Measurements from ENCODE around the gene MMP2.

The MMP2 gene

GRCh38 chr16:55476625-55477533 lies 2.1 kb upstream of the MMP2 start:
- Histone ChIP-seq H3K4me1 (ENCODE audit: insufficient read depth, low read length) (peaks cover 34% of the 10 kb centered on the region), H3K9ac (ENCODE audit: low read depth, low read length) (no peak overlapping the region), H3K36me3 (ENCODE audit: insufficient read depth, low read length) (no peaks in the 10 kb centered on the region), H3K9me3 (ENCODE audit: control insufficient read depth, insufficient read depth, low read length) (no peaks in the 10 kb centered on the region)

GRCh38 chr16:55477736-55478135 lies 1.3 kb upstream of the MMP2 start:
- H3K36me3 ChIP-seq (ENCODE audit: insufficient read depth, low read length), result no peaks in the 10 kb centered on the region
- H3K9me3 ChIP-seq (ENCODE audit: control insufficient read depth, insufficient read depth, low read length), result no peaks in the 10 kb centered on the region
- H3K9ac ChIP-seq (ENCODE audit: low read depth, low read length), result no peak overlapping the region
- peaks cover 36% of the 10 kb centered on the region for H3K4me1 ChIP-seq (ENCODE audit: insufficient read depth, low read length)

GRCh38 chr16:55479430-55480140 lies 587 bp downstream of the MMP2 start:
- Histone ChIP-seq H3K36me3 (ENCODE audit: insufficient read depth, low read length) (no peaks in the 10 kb centered on the region), H3K9ac (ENCODE audit: low read depth, low read length) (peak overlapping the region; percentile 51; the same call in 1 of the 2 replicates), H3K9me3 (ENCODE audit: control insufficient read depth, insufficient read depth, low read length) (no peaks in the 10 kb centered on the region), H3K4me1 (ENCODE audit: insufficient read depth, low read length) (peaks cover 34% of the 10 kb centered on the region)

GRCh38 chr16:55480228-55480655 lies 1.2 kb downstream of the MMP2 start:
- H3K4me1 ChIP-seq (ENCODE audit: insufficient read depth, low read length), result peaks cover 28% of the 10 kb centered on the region
- H3K9ac ChIP-seq (ENCODE audit: low read depth, low read length), result peak overlapping the region; percentile 51; the same call in 1 of the 2 replicates
- no peaks in the 10 kb centered on the region for H3K36me3 ChIP-seq (ENCODE audit: insufficient read depth, low read length)
- H3K9me3 ChIP-seq (ENCODE audit: control insufficient read depth, insufficient read depth, low read length), result no peaks in the 10 kb centered on the region

- no peak overlapping the region for H3K9ac ChIP-seq (ENCODE audit: low read depth, low read length)
- peaks cover 27% of the 10 kb centered on the region for H3K4me1 ChIP-seq (ENCODE audit: insufficient read depth, low read length)
- H3K36me3 ChIP-seq (ENCODE audit: insufficient read depth, low read length), result no peaks in the 10 kb centered on the region
- H3K9me3 ChIP-seq (ENCODE audit: control insufficient read depth, insufficient read depth, low read length), result no peaks in the 10 kb centered on the region
Observed at GRCh38 chr16:55481023-55481422, 2.0 kb downstream of the MMP2 start.

GRCh38 chr16:55482056-55482455 lies 3.1 kb downstream of the MMP2 start:
- H3K9ac ChIP-seq (ENCODE audit: low read depth, low read length), result no peak overlapping the region
- H3K9me3 ChIP-seq (ENCODE audit: control insufficient read depth, insufficient read depth, low read length), result no peaks in the 10 kb centered on the region
- H3K4me1 ChIP-seq (ENCODE audit: insufficient read depth, low read length), result peaks cover 26% of the 10 kb centered on the region
- no peaks in the 10 kb centered on the region for H3K36me3 ChIP-seq (ENCODE audit: insufficient read depth, low read length)

- Histone ChIP-seq H3K9ac (ENCODE audit: low read depth, low read length) (no peak overlapping the region), H3K36me3 (ENCODE audit: insufficient read depth, low read length) (no peaks in the 10 kb centered on the region; the same call in 1 of the 2 replicates), H3K9me3 (ENCODE audit: control insufficient read depth, insufficient read depth, low read length) (no peaks in the 10 kb centered on the region), H3K4me1 (ENCODE audit: insufficient read depth, low read length) (no peaks in the 10 kb centered on the region)
Observed at GRCh38 chr16:55487048-55487803, 8.2 kb downstream of the MMP2 start.

- no peaks in the 10 kb centered on the region for H3K4me1 ChIP-seq (ENCODE audit: insufficient read depth, low read length)
- H3K9ac ChIP-seq (ENCODE audit: low read depth, low read length), result no peak overlapping the region
- H3K9me3 ChIP-seq (ENCODE audit: control insufficient read depth, insufficient read depth, low read length), result no peaks in the 10 kb centered on the region
- peaks cover 6% of the 10 kb centered on the region for H3K36me3 ChIP-seq (ENCODE audit: insufficient read depth, low read length)
Observed at GRCh38 chr16:55488306-55488705, 9.3 kb downstream of the MMP2 start.

- Histone ChIP-seq H3K9ac (ENCODE audit: low read depth, low read length) (no peak overlapping the region), H3K36me3 (ENCODE audit: insufficient read depth, low read length) (peaks cover 7% of the 10 kb centered on the region), H3K4me1 (ENCODE audit: insufficient read depth, low read length) (no peaks in the 10 kb centered on the region), H3K9me3 (ENCODE audit: control insufficient read depth, insufficient read depth, low read length) (no peaks in the 10 kb centered on the region)
Observed at GRCh38 chr16:55489119-55489955, 10.3 kb downstream of the MMP2 start.

GRCh38 chr16:55489956-55490265 lies 10.9 kb downstream of the MMP2 start:
- Histone ChIP-seq H3K4me1 (ENCODE audit: insufficient read depth, low read length) (peaks cover 2% of the 10 kb centered on the region; the same call in 1 of the 2 replicates), H3K36me3 (ENCODE audit: insufficient read depth, low read length) (peaks cover 7% of the 10 kb centered on the region), H3K9me3 (ENCODE audit: control insufficient read depth, insufficient read depth, low read length) (no peaks in the 10 kb centered on the region), H3K9ac (ENCODE audit: low read depth, low read length) (no peak overlapping the region)

GRCh38 chr16:55490301-55490700 lies 11.3 kb downstream of the MMP2 start:
- Histone ChIP-seq H3K9me3 (ENCODE audit: control insufficient read depth, insufficient read depth, low read length) (no peaks in the 10 kb centered on the region), H3K4me1 (ENCODE audit: insufficient read depth, low read length) (peaks cover 2% of the 10 kb centered on the region; the same call in 1 of the 2 replicates), H3K9ac (ENCODE audit: low read depth, low read length) (no peak overlapping the region), H3K36me3 (ENCODE audit: insufficient read depth, low read length) (peaks cover 7% of the 10 kb centered on the region)

GRCh38 chr16:55491691-55492090 lies 12.7 kb downstream of the MMP2 start:
- Histone ChIP-seq H3K4me1 (ENCODE audit: insufficient read depth, low read length) (peaks cover 10% of the 10 kb centered on the region), H3K9me3 (ENCODE audit: control insufficient read depth, insufficient read depth, low read length) (no peaks in the 10 kb centered on the region), H3K36me3 (ENCODE audit: insufficient read depth, low read length) (peaks cover 7% of the 10 kb centered on the region), H3K9ac (ENCODE audit: low read depth, low read length) (no peak overlapping the region)

GRCh38 chr16:55492756-55493380 lies 13.9 kb downstream of the MMP2 start:
- H3K9ac ChIP-seq (ENCODE audit: low read depth, low read length), result no peak overlapping the region
- H3K36me3 ChIP-seq (ENCODE audit: insufficient read depth, low read length), result peaks cover 7% of the 10 kb centered on the region
- H3K9me3 ChIP-seq (ENCODE audit: control insufficient read depth, insufficient read depth, low read length), result no peaks in the 10 kb centered on the region
- peaks cover 10% of the 10 kb centered on the region for H3K4me1 ChIP-seq (ENCODE audit: insufficient read depth, low read length)

Measured in ES-I3 (cell line).